IMR-90 (cell line): ENCODE results near the gene ABCD1. TPM values are rescaled to one million over a fixed set of nuclear protein-coding genes. Genes with fewer than 3 reads are reported as not detected.

ENCODE experiments used
- ATAC-seq: fragments of 200-7000 bp; cut with Tn5 transposase; 2 replicates; pipeline ENCODE4 v1.9.1; 2020; ENCODE audit warnings: low read depth, mild to moderate bottlenecking, moderate library complexity
- BruUV-seq: library from RNA; stranded (reverse); fragments of 400-500 nt; replicated peaks from 2 replicates; lab custom pipeline; 2021; lab: Mats Ljungman, UMichigan
- CTCF ChIA-PET: fragments of 300-600 bp; formaldehyde crosslinking; extraction: SDS; loops from one replicate; lab custom pipeline; 2021; ENCODE audit warnings: antibody characterized with exemption; lab: Yijun Ruan, JAX
- POLR2A ChIA-PET: fragments of 300-600 bp; sonication (Branson Sonifier 250); formaldehyde crosslinking; loops from one replicate; lab custom pipeline; 2022; ENCODE audit warnings: antibody characterized with exemption; ENCODE audit not compliant: unreplicated experiment; lab: Charles Lee
- DNase-seq: peaks from one replicate; pipeline ENCODE4 v3.0.0; 2013
- H2AFZ ChIP-seq: replicated peaks from 2 replicates; pipeline ENCODE3; 2013; ENCODE audit warnings: low read length, mild to moderate bottlenecking; ENCODE audit not compliant: poor library complexity
- H2AK5ac ChIP-seq: 2 replicates; pipeline ENCODE4 v1.6.1; 2013; ENCODE audit warnings: low read depth, low read length, inconsistent platforms
- H2AK9ac ChIP-seq: replicated peaks from 2 replicates; pipeline ENCODE3; 2013; ENCODE audit warnings: mild to moderate bottlenecking, low read depth, low read length, moderate library complexity; ENCODE audit not compliant: poor library complexity
- H2BK120ac ChIP-seq: 2 replicates; pipeline ENCODE4 v1.6.1; 2013; ENCODE audit warnings: low read depth, low read length, inconsistent platforms
- H2BK15ac ChIP-seq: 3 replicates; pipeline ENCODE4 v1.6.1; 2013; ENCODE audit warnings: low read depth, low read length, inconsistent platforms
- H2BK20ac ChIP-seq: 2 replicates; pipeline ENCODE4 v1.6.1; 2013; ENCODE audit warnings: low read depth, mild to moderate bottlenecking, inconsistent platforms, low read length, moderate library complexity
- H2BK5ac ChIP-seq: 2 replicates; pipeline ENCODE4 v1.6.1; 2013; ENCODE audit warnings: mild to moderate bottlenecking, low read depth, low read length, inconsistent platforms; ENCODE audit not compliant: poor library complexity, severe bottlenecking
- H3K14ac ChIP-seq: replicated peaks from 2 replicates; pipeline ENCODE4 v1.6.1; 2013; ENCODE audit warnings: low read depth, low read length, inconsistent platforms
- H3K18ac ChIP-seq: 2 replicates; pipeline ENCODE4 v1.6.1; 2013; ENCODE audit warnings: low read depth, low read length, control low read depth
- H3K23ac ChIP-seq: 2 replicates; pipeline ENCODE4 v1.6.1; 2013; ENCODE audit warnings: low read depth, low read length, inconsistent platforms
- H3K27ac ChIP-seq: 2 replicates; pipeline ENCODE4 v1.5.1; 2013; ENCODE audit warnings: mild to moderate bottlenecking, control low read depth, low read length; ENCODE audit not compliant: insufficient read depth
- H3K27me3 ChIP-seq: 2 replicates; pipeline ENCODE4 v1.6.1; 2013; ENCODE audit warnings: low read length; ENCODE audit not compliant: control insufficient read depth, insufficient read depth
- H3K36me3 ChIP-seq: 2 replicates; pipeline ENCODE4 v1.6.1; 2013; ENCODE audit warnings: low read length, mixed read lengths; ENCODE audit not compliant: control insufficient read depth, insufficient read depth
- H3K4ac ChIP-seq: 2 replicates; pipeline ENCODE4 v1.6.1; 2013; ENCODE audit warnings: low read depth, low read length, inconsistent platforms
- H3K4me1 ChIP-seq: 2 replicates; pipeline ENCODE4 v1.6.1; 2013; ENCODE audit warnings: low read length, mixed read lengths; ENCODE audit not compliant: control insufficient read depth, insufficient read depth
- H3K4me2 ChIP-seq: 2 replicates; pipeline ENCODE4 v1.6.1; 2013; ENCODE audit warnings: low read depth, mild to moderate bottlenecking, control low read depth, low read length, moderate library complexity
- H3K4me3 ChIP-seq: 2 replicates; pipeline ENCODE4 v1.5.1; 2013; ENCODE audit warnings: low read depth, mild to moderate bottlenecking, control low read depth, low read length, moderate library complexity; ENCODE audit not compliant: insufficient read depth
- H3K56ac ChIP-seq: 2 replicates; pipeline ENCODE4 v1.6.1; 2013; ENCODE audit warnings: low read length, inconsistent platforms; ENCODE audit not compliant: insufficient read depth; ENCODE audit errors: extremely low read depth
- H3K79me1 ChIP-seq, 2 experiments: 2 replicates each; pipeline ENCODE4 v1.6.1; 2013; ENCODE audit warnings: low read length in 2 of 2, inconsistent platforms in 1 of 2, low read depth in 1 of 2
- H3K9ac ChIP-seq: 2 replicates; pipeline ENCODE4 v1.6.1; 2013; ENCODE audit warnings: low read depth, low read length, control low read depth
- H3K9me1 ChIP-seq: 2 replicates; pipeline ENCODE4 v1.6.1; 2013; ENCODE audit warnings: low read length, inconsistent platforms; ENCODE audit not compliant: insufficient read depth
- H3K9me3 ChIP-seq: 2 replicates; pipeline ENCODE4 v1.6.1; 2013; ENCODE audit warnings: low read length; ENCODE audit not compliant: control insufficient read depth, insufficient read depth
- H4K20me1 ChIP-seq: 2 replicates; pipeline ENCODE4 v1.6.1; 2013; ENCODE audit warnings: low read length, inconsistent platforms; ENCODE audit not compliant: insufficient read depth
- H4K5ac ChIP-seq: 2 replicates; pipeline ENCODE4 v1.6.1; 2013; ENCODE audit warnings: mild to moderate bottlenecking, low read depth, low read length, control low read depth
- H4K8ac ChIP-seq, 2 experiments: 2 replicates each; pipeline ENCODE4 v1.6.1; 2013; ENCODE audit warnings: low read depth in 2 of 2, low read length in 2 of 2, control low read depth in 1 of 2, inconsistent platforms in 1 of 2
- H4K91ac ChIP-seq: 2 replicates; pipeline ENCODE4 v1.6.1; 2013; ENCODE audit warnings: low read depth, low read length, inconsistent platforms; ENCODE audit not compliant: insufficient read depth
- CEBPB ChIP-seq: IDR thresholded peaks from 2 replicates; pipeline ENCODE4 v1.6.1; 2012; ENCODE audit warnings: low read depth, low read length, improper control_type of control experiment
- FOS ChIP-seq: fragments of 150-350 bp; IDR thresholded peaks from 2 replicates; pipeline ENCODE4 v1.6.1; 2016; ENCODE audit warnings: low read depth, low read length
- POLR2A ChIP-seq: IDR thresholded peaks from 2 replicates; pipeline ENCODE4 v1.6.1; 2012; ENCODE audit warnings: mild to moderate bottlenecking, low read depth, low read length
- RCOR1 ChIP-seq: IDR thresholded peaks from 2 replicates; pipeline ENCODE4 v1.6.1; 2012; ENCODE audit warnings: mild to moderate bottlenecking, low read length, improper control_type of control experiment; ENCODE audit not compliant: insufficient replicate concordance
- WGBS, 2 experiments: methylation state at CpG; one replicate each; pipeline versions ENCODE4 v1.1.5 to v1.1.7; 2013; ENCODE audit warnings: missing lambda C conversion rate in 2 of 2; ENCODE audit not compliant: insufficient read length in 1 of 2; ENCODE audit errors: extremely low coverage in 2 of 2; 5-methylcytosine and 5-hydroxymethylcytosine counted together
- dilution Hi-C: fragments of 300-500 bp; cut with HindIII; formaldehyde crosslinking; loops from one replicate; pipeline ENCODE4 v1.14.3; 2018; ENCODE audit warnings: low sequenced_read_pairs; ENCODE audit not compliant: unreplicated experiment
- in situ Hi-C: fragments of 300-500 bp; cut with MboI; formaldehyde crosslinking; loops from 3 replicates; pipeline ENCODE4 v1.14.3; 2019; ENCODE audit warnings: low sequenced_read_pairs, inconsistent platforms, mixed read lengths
- intact Hi-C: fragments of 100-400 bp; cut with micrococcal nuclease; formaldehyde crosslinking; loops from 2 replicates; pipeline ENCODE4 v1.10.0; 2022
- polyA plus RNA-seq, 3 experiments: library from polyadenylated mRNA; depleted of rRNA; stranded (reverse); fragments of >200 nt; gene quantifications; 2 replicates each; pipeline ENCODE4 v1.2.3, GENCODE V29; 2012; ENCODE audit warnings: low replicate concordance in 1 of 3
- total RNA-seq: library from RNA; depleted of rRNA; stranded (reverse); fragments of >200 nt; gene quantifications from 2 replicates; pipeline ENCODE4 v1.2.3, GENCODE V29; 2012
- TF ChIP-seq, protein P1 (sequence below): conservative IDR thresholded peaks from 2 replicates; pipeline ENCODE4 v1.5.1; 2012; ENCODE audit warnings: mild to moderate bottlenecking, low read depth, low read length, improper control_type of control experiment

Gene ABCD1
- total and polyA plus RNA-seq, 2 of the 4 experiments (the other 2 are of a cell fraction) = 4.3 to 7.0 TPM

DNA sequence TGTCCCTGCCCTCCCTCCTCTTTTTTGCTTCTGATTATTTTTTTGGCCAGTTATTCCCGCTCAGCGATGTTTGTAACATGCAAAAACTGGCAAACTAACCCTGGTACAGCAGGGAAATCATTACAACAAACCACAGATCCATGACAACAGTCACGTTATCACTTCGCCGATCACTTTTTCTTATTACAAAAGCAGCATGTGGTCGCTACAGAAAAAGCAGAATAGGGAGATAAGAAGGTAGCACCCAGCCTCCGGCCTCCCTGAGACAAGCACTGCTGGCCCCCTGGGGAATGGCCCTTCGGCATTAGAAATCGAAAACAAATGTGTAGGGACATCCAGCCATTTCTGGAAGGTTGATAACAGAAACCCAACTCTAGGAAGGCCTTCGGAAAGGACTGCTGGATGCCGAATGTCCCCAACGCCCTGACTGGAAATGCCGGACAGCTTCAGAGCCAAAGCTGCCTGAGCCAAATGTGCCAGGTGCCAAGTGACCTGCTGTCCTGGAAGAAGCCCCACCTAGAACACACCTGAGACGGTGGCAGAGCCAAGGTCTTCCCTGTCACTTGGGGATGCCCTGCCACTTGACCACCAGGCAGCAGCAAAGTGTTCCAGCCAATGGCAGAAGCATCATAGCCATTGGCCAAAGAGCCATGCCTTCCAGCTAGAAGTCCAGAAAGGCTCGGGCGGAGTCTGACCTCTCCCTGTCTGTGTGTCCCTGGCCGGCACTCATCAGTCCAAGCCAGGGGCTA is 66.6 kb downstream of the ABCD1 start (continued):
- TF ChIP-seq CEBPB = no peak

DNA sequence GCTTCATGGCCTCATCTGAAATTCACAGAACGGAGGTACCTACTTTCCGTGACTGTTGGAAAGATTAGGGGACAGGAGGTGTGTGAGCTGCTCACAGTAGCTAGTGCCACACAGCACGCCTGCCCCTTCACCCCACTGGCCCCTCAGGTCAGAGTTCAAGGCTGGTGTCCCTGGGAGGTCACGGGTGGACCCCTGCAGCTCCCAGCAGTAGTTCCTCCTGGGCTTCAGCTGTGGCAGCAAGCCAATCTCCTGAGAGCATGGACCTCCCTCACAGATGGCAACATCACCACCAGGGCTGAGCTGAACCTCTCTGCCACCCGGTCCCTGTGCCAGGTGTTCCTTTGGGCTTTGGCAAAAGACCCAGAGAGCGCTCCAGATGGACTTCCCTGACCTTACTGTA is 67.7 kb downstream of the ABCD1 start:
- H3K4me2 ChIP-seq = no peak overlapping the region
- H2AFZ ChIP-seq = no peak overlapping the region
- no peaks in the 10 kb centered on the region for H3K27me3 ChIP-seq
- no peak overlapping the region for H2AK9ac ChIP-seq
- in situ Hi-C loops = no loop called here
- H4K20me1 ChIP-seq = 0 out of 2 replicates have a peak, but pooled peaks cover 6% of the 10 kb centered on the region
- no peaks in the 10 kb centered on the region; the same call in 1 of the 2 replicates for H3K9me3 ChIP-seq
- H2BK120ac ChIP-seq = no peak overlapping the region
- no peak overlapping the region for H3K4me3 ChIP-seq
- intact Hi-C loops = loop anchor here (5.0 kb wide), 1 partner anchor 135 kb away; the partner anchor contains the start of gene ARHGAP4
- H4K5ac ChIP-seq = no peak overlapping the region
- ChIA-PET POLR2A (no interaction called here), CTCF (no interaction called here)
- dilution Hi-C loops = no loop called here
- 88% methylated on average over 3 of the region's 6 CpGs; no CpG with 5 or more reads in 1 of the 2 experiments for WGBS, 2 experiments
- H2BK15ac ChIP-seq = no peak overlapping the region
- TF ChIP-seq POLR2A (no peak), CEBPB (no peak), RCOR1 (no peak), FOS (no peak)
- TF ChIP-seq, protein P1, sequence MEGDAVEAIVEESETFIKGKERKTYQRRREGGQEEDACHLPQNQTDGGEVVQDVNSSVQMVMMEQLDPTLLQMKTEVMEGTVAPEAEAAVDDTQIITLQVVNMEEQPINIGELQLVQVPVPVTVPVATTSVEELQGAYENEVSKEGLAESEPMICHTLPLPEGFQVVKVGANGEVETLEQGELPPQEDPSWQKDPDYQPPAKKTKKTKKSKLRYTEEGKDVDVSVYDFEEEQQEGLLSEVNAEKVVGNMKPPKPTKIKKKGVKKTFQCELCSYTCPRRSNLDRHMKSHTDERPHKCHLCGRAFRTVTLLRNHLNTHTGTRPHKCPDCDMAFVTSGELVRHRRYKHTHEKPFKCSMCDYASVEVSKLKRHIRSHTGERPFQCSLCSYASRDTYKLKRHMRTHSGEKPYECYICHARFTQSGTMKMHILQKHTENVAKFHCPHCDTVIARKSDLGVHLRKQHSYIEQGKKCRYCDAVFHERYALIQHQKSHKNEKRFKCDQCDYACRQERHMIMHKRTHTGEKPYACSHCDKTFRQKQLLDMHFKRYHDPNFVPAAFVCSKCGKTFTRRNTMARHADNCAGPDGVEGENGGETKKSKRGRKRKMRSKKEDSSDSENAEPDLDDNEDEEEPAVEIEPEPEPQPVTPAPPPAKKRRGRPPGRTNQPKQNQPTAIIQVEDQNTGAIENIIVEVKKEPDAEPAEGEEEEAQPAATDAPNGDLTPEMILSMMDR = no peak
- peaks cover 6% of the 10 kb centered on the region; the same call in 1 of the 2 replicates for H3K9me1 ChIP-seq
- no TSS peak for BruUV-seq
- no peak overlapping the region for H3K56ac ChIP-seq
- no peak overlapping the region for H3K9ac ChIP-seq
- peaks cover 4% of the 10 kb centered on the region; the same call in 1 of the 2 replicates for H3K4me1 ChIP-seq
- peaks cover 4 to 41% of the 10 kb centered on the region in 2 experiments for H3K79me1 ChIP-seq
- ATAC-seq = no peak
- DNase-seq = no peak
- no peak overlapping the region for H4K91ac ChIP-seq
- no peak overlapping the region for H3K18ac ChIP-seq
- no peak overlapping the region for H3K4ac ChIP-seq
- no peak overlapping the region for H4K8ac ChIP-seq
- H3K14ac ChIP-seq = no peak overlapping the region
- peaks cover 17% of the 10 kb centered on the region; the same call in 1 of the 2 replicates for H3K36me3 ChIP-seq
- H2BK5ac ChIP-seq = no peak overlapping the region
- no peak overlapping the region for H3K27ac ChIP-seq
- no peak overlapping the region for H2BK20ac ChIP-seq
- H3K23ac ChIP-seq = no peak overlapping the region
- H2AK5ac ChIP-seq = peak overlapping the region; percentile 13
